Fibroblast of lung (primary cell): ENCODE measurements around the gene VPS29. TPM values are rescaled to one million over a fixed set of nuclear protein-coding genes. Genes with fewer than 3 reads are reported as not detected.

Source experiments
- DNase-seq, 2 donors: peaks; one replicate each; pipeline versions ENCODE4 v3.0.0 to v3.0.0-alpha.2; 2010; ENCODE audit warnings: low read depth in 2 of 2
- H2AFZ ChIP-seq: 2 replicates; pipeline ENCODE4 v1.5.1; 2012; ENCODE audit warnings: low read length, control low read depth, inconsistent platforms
- H3K27ac ChIP-seq: 2 replicates; pipeline ENCODE4 v1.5.1; 2011; ENCODE audit warnings: low read length, control low read depth; ENCODE audit not compliant: insufficient read depth
- H3K27me3 ChIP-seq: 2 replicates; pipeline ENCODE4 v1.5.1; 2011; ENCODE audit warnings: mild to moderate bottlenecking, low read length; ENCODE audit not compliant: control insufficient read depth, insufficient read depth
- H3K36me3 ChIP-seq: 2 replicates; pipeline ENCODE4 v1.5.1; 2011; ENCODE audit warnings: low read length; ENCODE audit not compliant: control insufficient read depth, insufficient read depth
- H3K4me1 ChIP-seq: 2 replicates; pipeline ENCODE4 v1.5.1; 2011; ENCODE audit warnings: low read length; ENCODE audit not compliant: control insufficient read depth, insufficient read depth; ENCODE audit errors: extremely low read depth
- H3K4me2 ChIP-seq: 2 replicates; pipeline ENCODE4 v1.5.1; 2011; ENCODE audit warnings: low read length, control low read depth; ENCODE audit not compliant: insufficient read depth; ENCODE audit errors: extremely low read depth
- H3K4me3 ChIP-seq, 4 experiments: fragments of 200-600 bp in 1 of 4; sonication (generic) in 1 of 4; replicated peaks in 1 of 4; 2 replicates each; pipeline ENCODE4 v1.5.1; 2011 to 2016; ENCODE audit warnings: low read length in 4 of 4, low read depth in 3 of 4, mild to moderate bottlenecking in 3 of 4, control low read depth in 2 of 4, inconsistent platforms in 1 of 4, mixed read lengths in 1 of 4; ENCODE audit not compliant: insufficient read depth in 1 of 4; ENCODE audit errors: control extremely low read depth in 1 of 4
- H3K79me2 ChIP-seq: 2 replicates; pipeline ENCODE4 v1.5.1; 2012; ENCODE audit warnings: mild to moderate bottlenecking, low read length, inconsistent platforms; ENCODE audit not compliant: control insufficient read depth, insufficient read depth
- H3K9ac ChIP-seq: 2 replicates; pipeline ENCODE4 v1.5.1; 2011; ENCODE audit warnings: mild to moderate bottlenecking, low read length, control low read depth; ENCODE audit not compliant: insufficient read depth
- H3K9me3 ChIP-seq: 2 replicates; pipeline ENCODE4 v1.5.1; 2012; ENCODE audit warnings: low read depth, low read length; ENCODE audit not compliant: control insufficient read depth, insufficient read depth
- H4K20me1 ChIP-seq: 2 replicates; pipeline ENCODE4 v1.5.1; 2011; ENCODE audit warnings: low read length; ENCODE audit not compliant: control insufficient read depth, insufficient read depth; ENCODE audit errors: extremely low read depth
- CTCF ChIP-seq, 2 donors: IDR thresholded peaks in 1 of 2; conservative IDR thresholded peaks in 1 of 2; 1 replicate in 1 of 2; 2 replicates in 1 of 2; pipeline ENCODE4 v1.5.1; 2011 to 2012; ENCODE audit warnings: low read length in 2 of 2, control low read depth in 1 of 2, inconsistent platforms in 1 of 2, low read depth in 1 of 2, mild to moderate bottlenecking in 1 of 2
- EZH2 ChIP-seq: IDR thresholded peaks from 2 replicates; pipeline ENCODE4 v1.5.1; 2012; ENCODE audit warnings: low read length, control low read depth, mild to moderate bottlenecking; ENCODE audit errors: missing control alignments
- polyA plus RNA-seq, 2 donors: library from polyadenylated mRNA; depleted of rRNA in 1 of 2; stranded (reverse) in 1 of 2; unstranded in 1 of 2; fragments of >200 nt; gene quantifications; 2 replicates each; pipeline ENCODE4 v1.2.1, GENCODE V29; 2011 to 2012; ENCODE audit warnings: missing spikeins in 1 of 2
- total RNA-seq: library from RNA; depleted of rRNA; stranded (reverse); fragments of >200 nt; gene quantifications from 2 replicates; pipeline ENCODE4 v1.2.1, GENCODE V29; 2014

Gene VPS29
- total and polyA plus RNA-seq, 2 donors (not counting 1 experiment from before 2014, with no cell fraction given) = 52.2 to 210 TPM

GRCh38 chr12:110543252-110543959 lies 41.5 kb upstream of the VPS29 start:
- no peak overlapping the region for H3K9ac ChIP-seq
- H3K79me2 ChIP-seq = no peaks in the 10 kb centered on the region
- no peak overlapping the region for H2AFZ ChIP-seq
- peak overlapping the region; percentile 26 for H3K4me2 ChIP-seq
- H3K4me1 ChIP-seq = peaks cover 14% of the 10 kb centered on the region
- H3K27ac ChIP-seq = no peak overlapping the region
- peak; percentile 87 to 96 for DNase-seq
- TF ChIP-seq CTCF (conservative IDR thresholded peaks at IDR 0.05 in 1 of 2, IDR thresholded peaks at IDR 0.05 in 1 of 2; ENCODE audit: low read depth in 1 of 2, low read length in 2 of 2) = no peak
- no peak for TF ChIP-seq EZH2
- H3K36me3 ChIP-seq = no peaks in the 10 kb centered on the region
- H3K9me3 ChIP-seq = no peaks in the 10 kb centered on the region
- no peaks in the 10 kb centered on the region for H3K27me3 ChIP-seq
- no peak overlapping the region for H3K4me3 ChIP-seq
- no peaks in the 10 kb centered on the region for H4K20me1 ChIP-seq

- H2AFZ ChIP-seq = no peak overlapping the region
- H4K20me1 ChIP-seq = no peaks in the 10 kb centered on the region
- H3K9me3 ChIP-seq = no peaks in the 10 kb centered on the region
- H3K4me2 ChIP-seq = no peak overlapping the region
- DNase-seq = peak in 1 of 2 donors; percentile 70
- peaks cover 4% of the 10 kb centered on the region for H3K36me3 ChIP-seq
- no peak overlapping the region for H3K27ac ChIP-seq
- TF ChIP-seq CTCF (conservative IDR thresholded peaks at IDR 0.05 in 1 of 2, IDR thresholded peaks at IDR 0.05 in 1 of 2; ENCODE audit: low read depth in 1 of 2, low read length in 2 of 2) = no peak
- H3K4me3 ChIP-seq = no peak overlapping the region
- peaks cover 3% of the 10 kb centered on the region for H3K4me1 ChIP-seq
- no peak overlapping the region for H3K9ac ChIP-seq
- H3K27me3 ChIP-seq = no peaks in the 10 kb centered on the region
- H3K79me2 ChIP-seq = no peaks in the 10 kb centered on the region
These were observed 38.1 kb upstream of the VPS29 start for GRCh38 chr12:110540048-110540447.

GRCh38 chr12:110538869-110539622 lies 37.1 kb upstream of the VPS29 start:
- no peaks in the 10 kb centered on the region for H3K79me2 ChIP-seq
- H3K9me3 ChIP-seq = no peaks in the 10 kb centered on the region
- no peak for TF ChIP-seq EZH2
- TF ChIP-seq CTCF (conservative IDR thresholded peaks at IDR 0.05 in 1 of 2, IDR thresholded peaks at IDR 0.05 in 1 of 2; ENCODE audit: low read depth in 1 of 2, low read length in 2 of 2) = no peak
- no peaks in the 10 kb centered on the region for H4K20me1 ChIP-seq
- no peak overlapping the region for H3K4me3 ChIP-seq
- no peaks in the 10 kb centered on the region for H3K27me3 ChIP-seq
- H3K27ac ChIP-seq = no peak overlapping the region
- no peak overlapping the region for H3K4me2 ChIP-seq
- DNase-seq = no peak
- peaks cover 3% of the 10 kb centered on the region for H3K4me1 ChIP-seq
- peaks cover 4% of the 10 kb centered on the region for H3K36me3 ChIP-seq
- no peak overlapping the region for H2AFZ ChIP-seq
- H3K9ac ChIP-seq = no peak overlapping the region
